GM18505 (cell line): Measurements from ENCODE around the gene IQSEC3.

ENCODE experiments used
- ATAC-seq: cut with Tn5 transposase; IDR thresholded peaks from one replicate; pipeline ENCODE4 v1.9.1; 2021; ENCODE audit not compliant: unreplicated experiment
- POLR2A ChIP-seq: IDR thresholded peaks from 4 replicates; pipeline ENCODE4 v1.6.1; 2011; ENCODE audit warnings: borderline replicate concordance; ENCODE audit not compliant: insufficient read depth, insufficient read length; ENCODE audit errors: extremely low read depth

The IQSEC3 gene

DNA sequence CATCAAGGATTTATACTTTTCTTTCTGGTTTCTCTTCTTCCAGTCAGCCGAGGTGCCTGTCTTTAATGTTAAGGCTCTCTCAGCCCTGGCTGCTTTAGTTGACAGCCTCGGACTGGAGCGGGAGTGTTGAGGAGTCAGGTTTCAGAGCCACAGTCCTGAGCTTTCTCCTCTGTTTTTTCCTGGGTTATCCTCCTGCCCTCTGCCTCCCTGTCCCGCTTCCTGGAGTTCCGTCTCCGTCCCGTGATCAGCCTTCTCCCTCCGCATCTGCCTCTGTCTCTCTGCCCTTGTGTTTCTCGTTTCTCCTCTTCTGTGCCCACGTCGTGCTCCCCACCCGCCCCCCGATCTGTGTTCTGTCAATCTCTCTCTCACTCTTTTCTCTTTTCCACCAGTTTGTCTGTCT lies 33.0 kb downstream of the IQSEC3 start:
- no peak for ATAC-seq
- no peak for TF ChIP-seq POLR2A

- TF ChIP-seq POLR2A = no peak
- no peak for ATAC-seq
Measured at GRCh38 chr12:101969-102878, 35.7 kb downstream of the IQSEC3 start.

- ATAC-seq = no peak
- no peak for TF ChIP-seq POLR2A
Measured at GRCh38 chr12:102879-103168, 36.3 kb downstream of the IQSEC3 start.

- no peak for ATAC-seq
Measured at GRCh38 chr12:103169-103981, 36.8 kb downstream of the IQSEC3 start.

GRCh38 chr12:104551-105081 lies 38.0 kb downstream of the IQSEC3 start:
- no peak for ATAC-seq
- TF ChIP-seq POLR2A = no peak

More at GRCh38 chr12:103169-103981, 36.8 kb downstream of the IQSEC3 start:
- no peak for TF ChIP-seq POLR2A

DNA sequence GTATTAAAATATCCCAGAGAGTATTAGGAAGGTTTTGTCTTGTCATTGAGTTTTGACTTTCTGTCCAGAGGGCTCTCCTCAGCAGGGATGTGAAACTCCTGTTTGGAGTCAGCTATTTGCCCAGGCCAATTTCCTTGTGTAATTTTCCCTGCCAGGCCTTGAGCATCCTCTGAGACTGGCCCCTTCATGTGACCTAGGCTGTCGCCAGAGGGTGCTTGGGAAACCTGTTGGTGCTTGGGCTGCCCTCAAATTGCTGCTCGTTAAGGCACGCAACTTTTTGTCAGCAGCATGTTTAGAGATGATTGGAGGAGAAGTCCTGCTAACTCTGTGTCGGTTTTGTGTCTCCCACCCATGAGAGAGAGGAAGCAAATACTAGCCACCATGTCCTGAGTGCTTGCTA lies 39.1 kb downstream of the IQSEC3 start:
- TF ChIP-seq POLR2A = no peak
- no peak for ATAC-seq

- peak; percentile 85 for ATAC-seq
Measured at GRCh38 chr12:106118-106591, 39.6 kb downstream of the IQSEC3 start.

DNA sequence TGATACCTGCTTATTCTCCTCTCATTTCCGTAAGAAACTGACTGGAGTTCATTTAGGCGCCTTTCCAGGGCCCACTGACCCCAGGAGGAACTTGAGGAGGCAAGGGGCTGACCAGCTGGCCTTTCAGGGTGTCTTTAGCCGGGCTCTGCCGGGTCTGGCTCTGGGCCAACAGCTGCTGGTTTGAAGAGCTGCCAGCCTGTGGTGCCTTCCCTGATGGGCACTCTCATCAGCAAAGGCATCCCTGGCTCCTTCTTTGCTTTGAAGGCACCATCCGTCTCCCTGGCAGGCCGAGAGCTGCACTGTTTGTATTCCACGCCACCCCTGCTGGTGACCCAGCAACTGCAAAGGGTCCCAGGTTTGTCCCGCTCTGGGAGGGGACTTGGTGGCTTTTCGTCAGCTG lies 42.0 kb downstream of the IQSEC3 start:
- ATAC-seq = no peak

More at GRCh38 chr12:106118-106591, 39.6 kb downstream of the IQSEC3 start:
- TF ChIP-seq POLR2A = no peak

GRCh38 chr12:109446-109845 lies 42.9 kb downstream of the IQSEC3 start:
- no peak for ATAC-seq
- no peak for TF ChIP-seq POLR2A

More for the DNA sequence above, 42.0 kb downstream of the IQSEC3 start:
- no peak for TF ChIP-seq POLR2A

DNA sequence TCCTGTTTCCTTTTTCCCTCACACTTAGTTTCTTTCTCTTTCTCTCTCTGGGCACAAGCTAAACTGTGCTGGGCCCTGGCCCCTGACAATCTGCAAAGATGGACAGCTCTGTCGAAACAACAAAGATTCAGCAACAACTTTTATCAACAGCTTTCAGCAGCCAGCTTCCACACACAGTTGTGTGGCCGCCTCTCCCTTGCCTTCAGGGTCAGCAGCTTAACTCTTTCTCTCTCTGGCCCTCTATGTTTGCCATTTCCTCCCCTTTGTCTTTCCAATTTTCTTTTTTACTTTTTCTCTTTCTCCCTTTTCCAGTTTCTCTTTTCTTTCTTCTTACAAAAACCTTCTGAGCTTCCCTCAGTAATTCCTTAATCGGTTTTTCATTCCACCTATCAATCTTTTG lies 43.3 kb downstream of the IQSEC3 start:
- no peak for ATAC-seq
- no peak for TF ChIP-seq POLR2A

DNA sequence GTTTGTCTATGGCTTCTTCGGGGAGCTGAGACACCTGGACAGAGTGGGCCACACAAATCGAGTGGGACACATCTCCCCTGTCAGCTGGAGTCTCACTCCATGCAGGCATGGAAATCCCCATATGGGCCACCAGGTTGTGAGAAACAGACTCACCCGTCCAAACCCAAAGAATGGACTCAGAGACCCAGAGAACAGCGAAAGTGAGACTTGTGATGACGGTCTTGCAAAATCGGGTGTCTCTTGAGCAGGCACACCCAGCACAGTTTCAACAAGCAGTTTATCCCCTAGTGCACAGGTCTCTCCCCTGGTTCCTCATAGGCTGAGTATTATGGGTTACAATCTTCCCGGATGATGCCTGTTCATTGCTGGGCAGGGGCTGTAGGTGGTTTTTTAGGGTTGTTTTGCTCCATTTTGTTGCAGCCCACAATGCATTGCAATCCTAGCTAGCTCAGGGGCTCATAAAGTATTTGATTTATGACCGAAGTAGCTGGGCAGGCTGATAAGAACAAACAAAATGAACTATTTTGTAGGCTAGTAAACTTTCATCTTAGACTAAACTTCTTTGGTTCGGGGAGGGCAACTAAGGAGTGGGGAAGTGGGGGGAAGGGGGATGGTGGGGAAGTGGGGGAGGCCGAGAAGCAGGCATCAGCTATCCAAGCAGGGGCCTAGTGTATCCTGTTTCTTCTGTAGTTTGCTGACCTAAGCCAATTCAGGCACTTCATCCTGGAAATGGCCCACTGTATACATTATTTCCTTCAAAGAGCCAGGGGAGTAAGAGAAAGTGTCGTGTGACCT lies 45.3 kb downstream of the IQSEC3 start:
- no peak for ATAC-seq
- TF ChIP-seq POLR2A = no peak

GRCh38 chr12:113347-113746 lies 46.8 kb downstream of the IQSEC3 start:
- no peak for TF ChIP-seq POLR2A
- no peak for ATAC-seq
